PC-3 (cell line): ENCODE measurements around the gene SPHKAP. TPM values are rescaled to one million over a fixed set of nuclear protein-coding genes. Genes with fewer than 3 reads are reported as not detected.

Experiments used
- ATAC-seq: fragments of 200-7000 bp; cut with Tn5 transposase; 2 replicates; pipeline ENCODE4 v1.9.1; 2020; ENCODE audit warnings: mild to moderate bottlenecking, moderate library complexity
- BruUV-seq: library from RNA; stranded (reverse); fragments of 400-500 nt; replicated peaks from 2 replicates; lab custom pipeline; 2021; lab: Mats Ljungman, UMichigan
- CTCF ChIA-PET: fragments of 300-600 bp; sonication (Branson Sonifier 250); formaldehyde crosslinking; loops from one replicate; lab custom pipeline; 2022; ENCODE audit warnings: antibody characterized with exemption; lab: Charles Lee
- POLR2A ChIA-PET: fragments of 300-600 bp; sonication (Branson Sonifier 250); formaldehyde crosslinking; loops from one replicate; lab custom pipeline; 2022; ENCODE audit warnings: antibody characterized with exemption; ENCODE audit not compliant: unreplicated experiment; lab: Charles Lee
- DNase-seq: peaks from one replicate; pipeline ENCODE4 v3.0.0-alpha.2; 2015
- H2AFZ ChIP-seq: fragments of 300-600 bp; sonication (generic); 2 replicates; pipeline ENCODE4 v1.6.0; 2016; ENCODE audit warnings: antibody characterized with exemption, low read length
- H3F3A ChIP-seq: fragments of 300-600 bp; sonication (generic); one replicate; pipeline ENCODE4 v1.6.0; 2017; ENCODE audit warnings: antibody characterized with exemption, low read length, control low read depth, mild to moderate bottlenecking; ENCODE audit not compliant: unreplicated experiment
- H3K27ac ChIP-seq: fragments of 300-600 bp; sonication (generic); 2 replicates; pipeline ENCODE4 v1.5.1; 2016; ENCODE audit warnings: mild to moderate bottlenecking, low read length
- H3K27me3 ChIP-seq: fragments of 300-600 bp; sonication (generic); 2 replicates; pipeline ENCODE4 v1.6.1; 2016; ENCODE audit warnings: low read length, mixed read lengths
- H3K36me3 ChIP-seq: fragments of 300-600 bp; sonication (generic); 2 replicates; pipeline ENCODE4 v1.6.1; 2016; ENCODE audit warnings: low read depth, mixed run types, low read length, mixed read lengths
- H3K4me1 ChIP-seq: fragments of 300-600 bp; sonication (generic); 2 replicates; pipeline ENCODE4 v1.5.1; 2016; ENCODE audit warnings: low read length; ENCODE audit not compliant: insufficient read depth
- H3K4me2 ChIP-seq: fragments of 300-600 bp; sonication (generic); 2 replicates; pipeline ENCODE4 v1.6.0; 2016; ENCODE audit warnings: low read length
- H3K4me3 ChIP-seq: fragments of 300-600 bp; sonication (generic); 2 replicates; pipeline ENCODE4 v1.5.1; 2016; ENCODE audit warnings: mild to moderate bottlenecking, low read length, mixed read lengths
- H3K79me2 ChIP-seq: fragments of 300-600 bp; sonication (generic); 2 replicates; pipeline ENCODE4 v1.6.1; 2017; ENCODE audit warnings: low read length, mixed read lengths
- H3K9ac ChIP-seq: fragments of 300-600 bp; sonication (generic); 2 replicates; pipeline ENCODE4 v1.6.0; 2016; ENCODE audit warnings: mild to moderate bottlenecking, low read length
- H3K9me2 ChIP-seq: fragments of 300-600 bp; sonication (generic); replicated peaks from 2 replicates; pipeline ENCODE4 v1.6.1; 2016; ENCODE audit warnings: mixed run types, low read length, mixed read lengths
- H3K9me3 ChIP-seq: fragments of 300-600 bp; sonication (generic); 2 replicates; pipeline ENCODE4 v1.6.1; 2016; ENCODE audit warnings: low read length, mixed read lengths
- H4K20me1 ChIP-seq: fragments of 300-600 bp; sonication (generic); 2 replicates; pipeline ENCODE4 v1.6.1; 2016; ENCODE audit warnings: low read length, mixed read lengths
- CTCF ChIP-seq: fragments of 300-600 bp; sonication (generic); conservative IDR thresholded peaks from 2 replicates; pipeline ENCODE4 v1.5.1; 2017; ENCODE audit warnings: antibody characterized with exemption, low read depth, mild to moderate bottlenecking, low read length
- EZH2 ChIP-seq: fragments of 300-600 bp; sonication (generic); IDR thresholded peaks from one replicate; pipeline ENCODE4 v1.6.1; 2017; ENCODE audit warnings: antibody characterized with exemption, mild to moderate bottlenecking, low read length; ENCODE audit not compliant: unreplicated experiment
- EZH2phosphoT487 ChIP-seq: fragments of 300-600 bp; sonication (generic); IDR thresholded peaks from 2 replicates; pipeline ENCODE4 v1.6.1; 2018; ENCODE audit warnings: mild to moderate bottlenecking, antibody characterized with exemption, low read length, borderline replicate concordance
- intact Hi-C: fragments of 100-400 bp; cut with micrococcal nuclease; formaldehyde crosslinking; loops from 2 replicates; pipeline ENCODE4 v1.9.0; 2023
- total RNA-seq: library from RNA; depleted of rRNA; stranded (reverse); fragments of >200 nt; gene quantifications from 2 replicates; pipeline ENCODE4 v1.2.3, GENCODE V29; 2014

SPHKAP gene
- total RNA-seq, 1 experiment from 2014 or later: not detected

- no peak overlapping the region for H2AFZ ChIP-seq
- TF ChIP-seq EZH2 (no peak), EZH2phosphoT487 (no peak), CTCF (no peak)
- H3K4me3 ChIP-seq: no peak overlapping the region
- no peaks in the 10 kb centered on the region for H3K79me2 ChIP-seq
- peaks cover 65% of the 10 kb centered on the region for H3K27me3 ChIP-seq
- DNase-seq: no peak
- H3K9ac ChIP-seq: no peak overlapping the region
- no peaks in the 10 kb centered on the region for H3K9me3 ChIP-seq
- no TSS peak for BruUV-seq
- ChIA-PET CTCF (no interaction called here), POLR2A (no interaction called here)
- H3K4me2 ChIP-seq: no peak overlapping the region
- intact Hi-C loops: no loop called here
- no peak for ATAC-seq
- H3F3A ChIP-seq: no peaks in the 10 kb centered on the region
- no peaks in the 10 kb centered on the region for H3K36me3 ChIP-seq
- H3K4me1 ChIP-seq: no peaks in the 10 kb centered on the region
- H3K9me2 ChIP-seq: no peaks in the 10 kb centered on the region
- no peak overlapping the region for H3K27ac ChIP-seq
- H4K20me1 ChIP-seq: no peaks in the 10 kb centered on the region
These were observed 117.9 kb downstream of the SPHKAP start for GRCh38 chr2:228063558-228063957.

- intact Hi-C loops: no loop called here
- Histone ChIP-seq H3K79me2 (no peaks in the 10 kb centered on the region), H3K9me2 (no peaks in the 10 kb centered on the region), H3K4me3 (no peak overlapping the region), H2AFZ (no peak overlapping the region), H3K36me3 (no peaks in the 10 kb centered on the region), H3K4me1 (no peaks in the 10 kb centered on the region), H3K4me2 (no peak overlapping the region), H4K20me1 (no peaks in the 10 kb centered on the region), H3K27ac (no peak overlapping the region), H3K27me3 (peaks cover 43% of the 10 kb centered on the region), H3F3A (no peaks in the 10 kb centered on the region), H3K9ac (no peak overlapping the region), H3K9me3 (no peaks in the 10 kb centered on the region)
- CTCF ChIA-PET: no interaction called here
- no peak for DNase-seq
- no peak for ATAC-seq
- BruUV-seq: no TSS peak
- TF ChIP-seq EZH2: no peak
- no peak for TF ChIP-seq EZH2phosphoT487
- TF ChIP-seq CTCF: no peak
- POLR2A ChIA-PET: no interaction called here
These were observed 121.8 kb downstream of the SPHKAP start for GRCh38 chr2:228059735-228060134.

- Histone ChIP-seq H4K20me1 (no peaks in the 10 kb centered on the region), H2AFZ (no peak overlapping the region), H3K27ac (no peak overlapping the region), H3K4me3 (no peak overlapping the region), H3K9me2 (no peaks in the 10 kb centered on the region), H3K9ac (no peak overlapping the region), H3K4me1 (no peaks in the 10 kb centered on the region), H3K4me2 (no peak overlapping the region), H3K27me3 (peaks cover 32% of the 10 kb centered on the region), H3K79me2 (no peaks in the 10 kb centered on the region), H3K36me3 (no peaks in the 10 kb centered on the region), H3F3A (no peaks in the 10 kb centered on the region), H3K9me3 (no peaks in the 10 kb centered on the region)
- intact Hi-C loops: no loop called here
- CTCF ChIA-PET: no interaction called here
- POLR2A ChIA-PET: no interaction called here
- ATAC-seq (no peak), DNase-seq (no peak)
- no peak for TF ChIP-seq CTCF
- no peak for TF ChIP-seq EZH2
- TF ChIP-seq EZH2phosphoT487: no peak
- no TSS peak for BruUV-seq
These were observed 125.0 kb downstream of the SPHKAP start for GRCh38 chr2:228056293-228057097.
